A673 (cell line): ENCODE data around the gene SFT2D2.

Source experiments
- EZH2 ChIP-seq: fragments of 200-600 bp; sonication (generic); IDR thresholded peaks from 2 replicates; pipeline ENCODE4 v1.6.1; 2017; ENCODE audit warnings: borderline replicate concordance, low read depth, mild to moderate bottlenecking, mixed read lengths, antibody characterized with exemption, low read length; ENCODE audit not compliant: poor library complexity, severe bottlenecking
- TF ChIP-seq, protein P1 (sequence below): fragments of 300-800, 200-600 bp; sonication (generic); conservative IDR thresholded peaks from 2 replicates; pipeline ENCODE4 v1.5.1; 2017; ENCODE audit warnings: low read depth, mild to moderate bottlenecking, antibody characterized with exemption, low read length, moderate library complexity, mixed read lengths

DNA sequence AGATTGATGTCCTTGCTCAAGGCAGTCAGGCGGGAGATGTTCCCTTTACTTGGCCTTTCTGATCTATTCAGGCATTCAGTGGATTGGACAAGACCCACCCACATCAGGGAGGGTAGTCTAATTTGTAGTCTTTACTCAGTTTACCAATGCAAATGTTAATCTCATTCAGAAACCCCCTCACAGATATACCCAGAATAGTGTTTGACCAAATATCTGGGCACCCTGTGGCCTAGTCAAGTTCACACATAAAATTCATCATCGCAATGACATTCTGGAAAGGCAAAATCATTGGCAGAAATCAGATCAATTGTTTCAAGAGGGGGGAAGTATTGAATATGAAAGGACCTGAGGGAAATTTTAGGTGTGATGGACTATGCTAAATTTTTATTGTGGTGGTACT, 12.5 kb upstream of the SFT2D2 start:
- TF ChIP-seq, protein P1, sequence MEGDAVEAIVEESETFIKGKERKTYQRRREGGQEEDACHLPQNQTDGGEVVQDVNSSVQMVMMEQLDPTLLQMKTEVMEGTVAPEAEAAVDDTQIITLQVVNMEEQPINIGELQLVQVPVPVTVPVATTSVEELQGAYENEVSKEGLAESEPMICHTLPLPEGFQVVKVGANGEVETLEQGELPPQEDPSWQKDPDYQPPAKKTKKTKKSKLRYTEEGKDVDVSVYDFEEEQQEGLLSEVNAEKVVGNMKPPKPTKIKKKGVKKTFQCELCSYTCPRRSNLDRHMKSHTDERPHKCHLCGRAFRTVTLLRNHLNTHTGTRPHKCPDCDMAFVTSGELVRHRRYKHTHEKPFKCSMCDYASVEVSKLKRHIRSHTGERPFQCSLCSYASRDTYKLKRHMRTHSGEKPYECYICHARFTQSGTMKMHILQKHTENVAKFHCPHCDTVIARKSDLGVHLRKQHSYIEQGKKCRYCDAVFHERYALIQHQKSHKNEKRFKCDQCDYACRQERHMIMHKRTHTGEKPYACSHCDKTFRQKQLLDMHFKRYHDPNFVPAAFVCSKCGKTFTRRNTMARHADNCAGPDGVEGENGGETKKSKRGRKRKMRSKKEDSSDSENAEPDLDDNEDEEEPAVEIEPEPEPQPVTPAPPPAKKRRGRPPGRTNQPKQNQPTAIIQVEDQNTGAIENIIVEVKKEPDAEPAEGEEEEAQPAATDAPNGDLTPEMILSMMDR, result no peak
- no peak for TF ChIP-seq EZH2
